Measurements from ENCODE around the gene CNR2.
A peak's percentile ranks its signal among the peaks of the same experiment; 100 is the strongest.
"Not testable (repeated sequence)": the region's sequence is repeated elsewhere in the genome, so short reads cannot be mapped to it uniquely, and the experiment has no call there.

Gene CNR2

DNA sequence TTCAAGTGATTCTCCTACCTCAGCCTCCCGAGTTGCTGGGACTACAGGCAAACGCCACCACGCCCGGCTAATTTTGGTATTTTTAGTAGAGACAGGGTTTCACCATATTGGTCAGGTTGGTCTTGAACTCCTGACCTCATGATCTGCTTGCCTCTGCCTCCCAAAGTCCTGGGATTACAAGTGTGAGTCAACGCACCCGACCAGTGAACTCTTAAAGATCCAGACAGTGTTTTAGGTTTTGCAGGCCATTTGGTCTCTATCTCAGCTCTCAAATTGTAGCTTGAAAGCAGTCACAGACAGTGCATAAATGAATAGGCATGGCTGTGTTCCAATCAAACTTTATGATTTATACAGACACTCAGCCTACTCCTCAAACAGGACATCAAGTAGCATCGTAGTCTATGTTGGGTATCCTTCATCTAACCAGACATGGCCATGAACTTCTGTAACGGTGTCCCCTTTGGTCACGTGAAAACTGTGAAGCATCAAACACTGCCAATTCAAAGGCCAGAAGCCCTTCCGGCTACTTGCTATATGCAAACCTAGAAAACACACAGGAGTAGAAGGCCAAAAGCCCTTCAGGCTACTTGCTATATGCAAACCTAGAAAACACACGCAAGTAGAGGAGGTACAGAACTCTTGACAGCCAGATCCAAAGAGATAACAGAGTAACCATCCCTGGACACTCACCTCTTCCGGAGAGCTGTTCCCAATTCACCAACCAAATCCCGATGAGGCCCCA, 48.2 kb downstream of the CNR2 start:
- no peak for DNase-seq (ENCODE audit: low spot score)
- Histone ChIP-seq H3K4me3 (ENCODE audit: severe bottlenecking) (no peak overlapping the region), H3K4me1 (ENCODE audit: insufficient read depth, poor library complexity, severe bottlenecking) (peaks cover 26% of the 10 kb centered on the region), H3K9me3 (ENCODE audit: severe bottlenecking) (no peaks in the 10 kb centered on the region), H3K27ac (ENCODE audit: poor library complexity, severe bottlenecking) (peak overlapping the region; percentile 83), H3K27me3 (ENCODE audit: insufficient read depth, poor library complexity, severe bottlenecking) (no peaks in the 10 kb centered on the region), H3K36me3 (ENCODE audit: low read depth) (peaks cover 39% of the 10 kb centered on the region)
- no peak; the same call in 2 of the 3 replicates for ATAC-seq (ENCODE audit: low read depth)
- TF ChIP-seq, protein P1, sequence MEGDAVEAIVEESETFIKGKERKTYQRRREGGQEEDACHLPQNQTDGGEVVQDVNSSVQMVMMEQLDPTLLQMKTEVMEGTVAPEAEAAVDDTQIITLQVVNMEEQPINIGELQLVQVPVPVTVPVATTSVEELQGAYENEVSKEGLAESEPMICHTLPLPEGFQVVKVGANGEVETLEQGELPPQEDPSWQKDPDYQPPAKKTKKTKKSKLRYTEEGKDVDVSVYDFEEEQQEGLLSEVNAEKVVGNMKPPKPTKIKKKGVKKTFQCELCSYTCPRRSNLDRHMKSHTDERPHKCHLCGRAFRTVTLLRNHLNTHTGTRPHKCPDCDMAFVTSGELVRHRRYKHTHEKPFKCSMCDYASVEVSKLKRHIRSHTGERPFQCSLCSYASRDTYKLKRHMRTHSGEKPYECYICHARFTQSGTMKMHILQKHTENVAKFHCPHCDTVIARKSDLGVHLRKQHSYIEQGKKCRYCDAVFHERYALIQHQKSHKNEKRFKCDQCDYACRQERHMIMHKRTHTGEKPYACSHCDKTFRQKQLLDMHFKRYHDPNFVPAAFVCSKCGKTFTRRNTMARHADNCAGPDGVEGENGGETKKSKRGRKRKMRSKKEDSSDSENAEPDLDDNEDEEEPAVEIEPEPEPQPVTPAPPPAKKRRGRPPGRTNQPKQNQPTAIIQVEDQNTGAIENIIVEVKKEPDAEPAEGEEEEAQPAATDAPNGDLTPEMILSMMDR (IDR thresholded peaks at IDR 0.05; ENCODE audit: poor library complexity, severe bottlenecking): no peak

DNA sequence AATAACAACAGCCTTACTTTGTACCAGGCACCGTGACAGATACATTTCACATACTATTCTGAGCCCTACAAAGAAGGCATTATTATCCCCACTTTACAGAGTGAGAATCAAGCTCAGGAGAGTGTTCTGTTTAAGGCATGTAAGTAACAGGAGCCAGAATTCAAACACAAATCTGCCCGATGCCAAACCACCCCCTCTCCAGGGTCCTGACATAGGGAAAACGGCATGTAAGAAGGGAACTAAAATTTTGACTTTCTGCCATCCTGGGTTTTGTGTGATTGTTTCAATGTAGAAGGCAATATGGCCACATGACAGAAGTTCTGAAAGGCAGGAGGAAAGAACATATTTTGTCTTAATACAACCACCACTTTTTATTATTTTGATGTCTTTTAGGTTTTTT, 50.5 kb downstream of the CNR2 start:
- DNase-seq (ENCODE audit: low spot score) (no peak), ATAC-seq (ENCODE audit: low read depth) (no peak)
- peaks cover 26% of the 10 kb centered on the region for H3K4me1 ChIP-seq (ENCODE audit: insufficient read depth, poor library complexity, severe bottlenecking)
- no peak overlapping the region for H3K4me3 ChIP-seq (ENCODE audit: severe bottlenecking)
- TF ChIP-seq, protein P1 (IDR thresholded peaks at IDR 0.05; ENCODE audit: poor library complexity, severe bottlenecking): no peak
- no peaks in the 10 kb centered on the region for H3K9me3 ChIP-seq (ENCODE audit: severe bottlenecking)
- H3K27ac ChIP-seq (ENCODE audit: poor library complexity, severe bottlenecking): no peak overlapping the region
- H3K36me3 ChIP-seq (ENCODE audit: low read depth): peaks cover 59% of the 10 kb centered on the region
- no peaks in the 10 kb centered on the region for H3K27me3 ChIP-seq (ENCODE audit: insufficient read depth, poor library complexity, severe bottlenecking)

DNA sequence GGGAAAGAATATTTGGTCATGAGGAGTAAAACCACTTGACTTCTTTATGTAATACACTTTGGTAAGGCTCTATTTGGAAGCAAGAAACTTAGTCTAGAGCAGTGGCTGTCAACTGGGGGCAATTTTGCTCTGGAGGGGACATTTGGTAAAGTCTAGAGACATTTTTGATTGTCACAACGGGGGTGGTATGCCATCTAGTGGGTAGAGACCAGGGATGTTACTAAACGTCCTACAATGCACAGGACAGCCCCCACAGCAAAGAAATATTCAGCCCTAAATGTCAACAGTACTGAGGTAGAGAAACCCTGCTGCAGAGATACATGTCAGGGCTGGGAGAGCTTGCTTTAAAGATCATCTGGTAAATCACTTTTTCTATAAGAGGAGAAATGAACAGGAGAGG, 58.6 kb downstream of the CNR2 start:
- no peaks in the 10 kb centered on the region for H3K27me3 ChIP-seq (ENCODE audit: insufficient read depth, poor library complexity, severe bottlenecking)
- H3K36me3 ChIP-seq (ENCODE audit: low read depth): peaks cover 32% of the 10 kb centered on the region
- TF ChIP-seq, protein P1 (IDR thresholded peaks at IDR 0.05; ENCODE audit: poor library complexity, severe bottlenecking): peak; percentile 32
- H3K9me3 ChIP-seq (ENCODE audit: severe bottlenecking): no peaks in the 10 kb centered on the region
- DNase-seq (ENCODE audit: low spot score): no peak
- H3K27ac ChIP-seq (ENCODE audit: poor library complexity, severe bottlenecking): no peak overlapping the region
- no peak for ATAC-seq (ENCODE audit: low read depth)
- no peak overlapping the region for H3K4me3 ChIP-seq (ENCODE audit: severe bottlenecking)
- no peaks in the 10 kb centered on the region for H3K4me1 ChIP-seq (ENCODE audit: insufficient read depth, poor library complexity, severe bottlenecking)

DNA sequence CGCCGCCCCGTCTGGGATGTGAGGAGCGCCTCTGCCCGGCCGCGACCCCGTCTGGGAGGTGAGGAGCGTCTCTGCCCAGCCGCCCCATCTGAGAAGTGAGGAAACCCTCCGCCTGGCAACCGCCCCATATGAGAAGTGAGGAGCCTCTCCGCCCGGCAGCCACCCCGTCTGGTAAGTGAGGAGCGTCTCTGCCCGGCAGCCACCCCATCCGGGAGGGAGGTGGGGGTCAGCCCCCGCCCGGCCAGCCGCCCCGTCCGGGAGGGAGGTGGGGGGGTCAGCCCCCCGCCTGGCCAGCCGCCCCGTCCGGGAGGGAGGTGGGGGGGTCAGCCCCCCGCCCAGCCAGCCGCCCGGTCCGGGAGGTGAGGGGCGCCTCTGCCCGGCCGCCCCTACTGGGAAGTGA, 60.0 kb downstream of the CNR2 start:
- not testable (repeated sequence) for H3K27ac ChIP-seq (ENCODE audit: poor library complexity, severe bottlenecking); H3K4me3 ChIP-seq (ENCODE audit: severe bottlenecking); H3K4me1 ChIP-seq (ENCODE audit: insufficient read depth, poor library complexity, severe bottlenecking); H3K27me3 ChIP-seq (ENCODE audit: insufficient read depth, poor library complexity, severe bottlenecking); DNase-seq (ENCODE audit: low spot score); H3K9me3 ChIP-seq (ENCODE audit: severe bottlenecking); ATAC-seq (ENCODE audit: low read depth)
- H3K36me3 ChIP-seq (ENCODE audit: low read depth): peaks cover 25% of the 10 kb centered on the region

DNA sequence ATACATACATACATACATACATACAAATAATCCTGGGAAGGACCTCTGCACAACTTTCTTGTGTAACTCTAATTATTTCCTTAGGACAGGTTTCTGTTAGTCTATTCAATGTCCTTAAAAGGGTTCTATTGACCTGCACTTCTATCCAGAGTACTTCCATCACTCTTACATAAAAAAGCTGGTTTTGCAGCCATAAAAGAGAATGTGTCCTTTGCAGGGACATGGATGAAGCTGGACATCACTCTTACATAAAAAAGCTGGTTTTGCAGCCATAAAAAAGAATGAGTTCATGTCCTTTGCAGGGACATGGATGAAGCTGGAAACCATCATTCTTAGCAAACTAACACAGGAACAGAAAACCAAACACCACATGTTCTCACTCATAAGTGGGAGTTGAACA, 61.8 kb downstream of the CNR2 start:
- not testable (repeated sequence) for H3K9me3 ChIP-seq (ENCODE audit: severe bottlenecking); ATAC-seq (ENCODE audit: low read depth)

More for the DNA sequence above, 61.8 kb downstream of the CNR2 start:
- H3K27me3 ChIP-seq (ENCODE audit: insufficient read depth, poor library complexity, severe bottlenecking); H3K27ac ChIP-seq (ENCODE audit: poor library complexity, severe bottlenecking); H3K4me3 ChIP-seq (ENCODE audit: severe bottlenecking); H3K4me1 ChIP-seq (ENCODE audit: insufficient read depth, poor library complexity, severe bottlenecking); DNase-seq (ENCODE audit: low spot score): not testable (repeated sequence)
- peaks cover 36% of the 10 kb centered on the region for H3K36me3 ChIP-seq (ENCODE audit: low read depth)

Data from RWPE2 (cell line).